ENCODE measurements around the gene CDC42SE2. TPM values are rescaled to one million over a fixed set of nuclear protein-coding genes. Genes with fewer than 3 reads are reported as not detected.
A peak's percentile ranks its signal among the peaks of the same experiment; 100 is the strongest.

CDC42SE2 gene
- total RNA-seq, 4 donors from 2014 or later: 71.8 to 118 (median 91.8) TPM

- intact Hi-C loops (cut with DNase I; ENCODE audit: low total_unique reads) (no loop called here), in situ Hi-C loops (cut with MboI; ENCODE audit: low pct_ligation_motif_present in 1 of 4, low pct_unique_long_range_greater_than_20kb in 1 of 4, low sequenced_read_pairs in 3 of 4) (no loop called here)
- no peaks in the 10 kb centered on the region for H3K27me3 ChIP-seq
- H3K4me1 ChIP-seq: peaks cover 0 to 18% (median 6%) of the 10 kb centered on the region in 4 donors
- H3K4me3 ChIP-seq: peak overlapping the region in 1 of 4 donors; percentile 18
- H3K27ac ChIP-seq: peak overlapping the region; percentile 49 to 80 (median 70)
- H3K36me3 ChIP-seq: no peaks in the 10 kb centered on the region
- peaks cover 8 to 9% of the 10 kb centered on the region in 2 donors for H3K9me3 ChIP-seq
- TF ChIP-seq, protein P1, sequence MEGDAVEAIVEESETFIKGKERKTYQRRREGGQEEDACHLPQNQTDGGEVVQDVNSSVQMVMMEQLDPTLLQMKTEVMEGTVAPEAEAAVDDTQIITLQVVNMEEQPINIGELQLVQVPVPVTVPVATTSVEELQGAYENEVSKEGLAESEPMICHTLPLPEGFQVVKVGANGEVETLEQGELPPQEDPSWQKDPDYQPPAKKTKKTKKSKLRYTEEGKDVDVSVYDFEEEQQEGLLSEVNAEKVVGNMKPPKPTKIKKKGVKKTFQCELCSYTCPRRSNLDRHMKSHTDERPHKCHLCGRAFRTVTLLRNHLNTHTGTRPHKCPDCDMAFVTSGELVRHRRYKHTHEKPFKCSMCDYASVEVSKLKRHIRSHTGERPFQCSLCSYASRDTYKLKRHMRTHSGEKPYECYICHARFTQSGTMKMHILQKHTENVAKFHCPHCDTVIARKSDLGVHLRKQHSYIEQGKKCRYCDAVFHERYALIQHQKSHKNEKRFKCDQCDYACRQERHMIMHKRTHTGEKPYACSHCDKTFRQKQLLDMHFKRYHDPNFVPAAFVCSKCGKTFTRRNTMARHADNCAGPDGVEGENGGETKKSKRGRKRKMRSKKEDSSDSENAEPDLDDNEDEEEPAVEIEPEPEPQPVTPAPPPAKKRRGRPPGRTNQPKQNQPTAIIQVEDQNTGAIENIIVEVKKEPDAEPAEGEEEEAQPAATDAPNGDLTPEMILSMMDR (IDR thresholded peaks at IDR 0.05): no peak
- TF ChIP-seq EP300 (IDR thresholded peaks at IDR 0.05; ENCODE audit: low read depth) (no peak), POLR2AphosphoS5 (IDR thresholded peaks at IDR 0.05) (peak in 2 of 3 donors; percentile 62 to 63), POLR2A (IDR thresholded peaks at IDR 0.05) (peak; percentile 53)
- no peak for DNase-seq
Measured at GRCh38 chr5:131245312-131245711, 18.5 kb upstream of the CDC42SE2 start.

GRCh38 chr5:131245948-131246347, 17.9 kb upstream of the CDC42SE2 start:
- Histone ChIP-seq H3K36me3 (no peaks in the 10 kb centered on the region), H3K27me3 (no peaks in the 10 kb centered on the region), H3K27ac (peak overlapping the region; percentile 49 to 80 (median 70)), H3K4me3 (peak overlapping the region in 1 of 4 donors; percentile 18), H3K9me3 (peaks cover 8 to 9% of the 10 kb centered on the region in 2 donors), H3K4me1 (peaks cover 0 to 21% (median 6%) of the 10 kb centered on the region in 4 donors)
- peak; percentile 69 for DNase-seq
- intact Hi-C loops (cut with DNase I; ENCODE audit: low total_unique reads): no loop called here
- 74% methylated on average over 2 of the region's 2 CpGs; no CpG with 5 or more reads in 1 of the 2 donors for WGBS, 2 donors (ENCODE audit: low coverage in 1 of 2)
- TF ChIP-seq EP300 (IDR thresholded peaks at IDR 0.05; ENCODE audit: low read depth): no peak
- TF ChIP-seq, protein P1 (IDR thresholded peaks at IDR 0.05): no peak
- no peak for TF ChIP-seq POLR2AphosphoS5 (IDR thresholded peaks at IDR 0.05)
- no peak for TF ChIP-seq POLR2A (IDR thresholded peaks at IDR 0.05)
- in situ Hi-C loops (cut with MboI; ENCODE audit: low pct_ligation_motif_present in 1 of 4, low pct_unique_long_range_greater_than_20kb in 1 of 4, low sequenced_read_pairs in 3 of 4): no loop called here

- Histone ChIP-seq H3K4me3 (no peak overlapping the region), H3K27ac (peak overlapping the region in 3 of 4 donors; percentile 49 to 80 (median 52)), H3K27me3 (no peaks in the 10 kb centered on the region), H3K36me3 (no peaks in the 10 kb centered on the region), H3K9me3 (peaks cover 8 to 9% of the 10 kb centered on the region in 2 donors), H3K4me1 (peaks cover 0 to 24% (median 7%) of the 10 kb centered on the region in 4 donors)
- no peak for DNase-seq
- intact Hi-C loops (cut with DNase I; ENCODE audit: low total_unique reads) (no loop called here), in situ Hi-C loops (cut with MboI; ENCODE audit: low pct_ligation_motif_present in 1 of 4, low pct_unique_long_range_greater_than_20kb in 1 of 4, low sequenced_read_pairs in 3 of 4) (no loop called here)
- WGBS, 2 donors (ENCODE audit: low coverage in 1 of 2): 96 to 100% methylated on average over 2 to 4 of the region's 4 CpGs
- TF ChIP-seq EP300 (IDR thresholded peaks at IDR 0.05; ENCODE audit: low read depth): no peak
- no peak for TF ChIP-seq POLR2AphosphoS5 (IDR thresholded peaks at IDR 0.05)
- no peak for TF ChIP-seq POLR2A (IDR thresholded peaks at IDR 0.05)
- TF ChIP-seq, protein P1 (IDR thresholded peaks at IDR 0.05): no peak
Measured at GRCh38 chr5:131246504-131246903, 17.3 kb upstream of the CDC42SE2 start.

- intact Hi-C loops (cut with DNase I; ENCODE audit: low total_unique reads): no loop called here
- DNase-seq: no peak
- Histone ChIP-seq H3K4me1 (peaks cover 0 to 10% (median 3%) of the 10 kb centered on the region in 4 donors), H3K4me3 (no peak overlapping the region), H3K9me3 (peaks cover 8 to 9% of the 10 kb centered on the region in 2 donors), H3K27me3 (no peaks in the 10 kb centered on the region), H3K27ac (peak overlapping the region in 3 of 4 donors; percentile 30 to 66 (median 56)), H3K36me3 (no peaks in the 10 kb centered on the region)
- in situ Hi-C loops (cut with MboI; ENCODE audit: low pct_ligation_motif_present in 1 of 4, low pct_unique_long_range_greater_than_20kb in 1 of 4, low sequenced_read_pairs in 3 of 4): no loop called here
- 79 to 95% methylated on average over 3 of the region's 3 CpGs for WGBS, 2 donors (ENCODE audit: low coverage in 1 of 2)
- no peak for TF ChIP-seq POLR2AphosphoS5 (IDR thresholded peaks at IDR 0.05)
- no peak for TF ChIP-seq EP300 (IDR thresholded peaks at IDR 0.05; ENCODE audit: low read depth)
- TF ChIP-seq, protein P1 (IDR thresholded peaks at IDR 0.05): no peak
- no peak for TF ChIP-seq POLR2A (IDR thresholded peaks at IDR 0.05)
Measured at GRCh38 chr5:131250751-131251475, 12.9 kb upstream of the CDC42SE2 start.
